GM12892 (cell line): ENCODE measurements around the gene CFDP1.
A peak's percentile ranks its signal among the peaks of the same experiment; 100 is the strongest.

Experiments used
- DNase-seq: peaks from one replicate; pipeline ENCODE4 v3.0.0; 2011; ENCODE audit not compliant: insufficient read length
- FAIRE-seq: peaks from 2 replicates; lab custom pipeline; 2011; peaks lifted over from hg19 to GRCh38; lab: Jason Lieb, UNC
- POLR2A ChIP-seq: IDR thresholded peaks from 2 replicates; pipeline ENCODE4 v1.6.1; 2011; ENCODE audit warnings: low read depth, low read length, control low read depth
- POLR2AphosphoS5 ChIP-seq: IDR thresholded peaks from 2 replicates; pipeline ENCODE4 v1.6.1; 2011; ENCODE audit warnings: low read depth, low read length, control low read depth
- TAF1 ChIP-seq: IDR thresholded peaks from 2 replicates; pipeline ENCODE4 v1.6.1; 2011; ENCODE audit warnings: low read depth, mild to moderate bottlenecking, control low read depth, low read length, borderline replicate concordance

The CFDP1 gene

DNA sequence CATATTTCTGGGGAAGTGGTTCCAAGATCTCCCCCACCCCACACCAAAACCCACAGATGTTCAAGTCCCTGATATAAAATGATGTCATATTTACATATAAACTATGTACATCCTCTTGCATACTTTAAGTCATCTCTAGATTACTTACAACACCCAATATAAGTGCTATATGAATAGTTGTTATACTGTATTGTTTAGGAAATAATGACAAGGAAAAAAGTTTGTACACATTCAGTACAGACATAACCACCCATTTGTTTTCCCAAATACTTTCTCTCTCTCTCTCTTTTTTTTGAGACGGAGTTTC is 11.5 kb downstream of the CFDP1 start:
- TF ChIP-seq TAF1 (no peak), POLR2A (no peak), POLR2AphosphoS5 (no peak)
- FAIRE-seq (no peak), DNase-seq (no peak)

DNA sequence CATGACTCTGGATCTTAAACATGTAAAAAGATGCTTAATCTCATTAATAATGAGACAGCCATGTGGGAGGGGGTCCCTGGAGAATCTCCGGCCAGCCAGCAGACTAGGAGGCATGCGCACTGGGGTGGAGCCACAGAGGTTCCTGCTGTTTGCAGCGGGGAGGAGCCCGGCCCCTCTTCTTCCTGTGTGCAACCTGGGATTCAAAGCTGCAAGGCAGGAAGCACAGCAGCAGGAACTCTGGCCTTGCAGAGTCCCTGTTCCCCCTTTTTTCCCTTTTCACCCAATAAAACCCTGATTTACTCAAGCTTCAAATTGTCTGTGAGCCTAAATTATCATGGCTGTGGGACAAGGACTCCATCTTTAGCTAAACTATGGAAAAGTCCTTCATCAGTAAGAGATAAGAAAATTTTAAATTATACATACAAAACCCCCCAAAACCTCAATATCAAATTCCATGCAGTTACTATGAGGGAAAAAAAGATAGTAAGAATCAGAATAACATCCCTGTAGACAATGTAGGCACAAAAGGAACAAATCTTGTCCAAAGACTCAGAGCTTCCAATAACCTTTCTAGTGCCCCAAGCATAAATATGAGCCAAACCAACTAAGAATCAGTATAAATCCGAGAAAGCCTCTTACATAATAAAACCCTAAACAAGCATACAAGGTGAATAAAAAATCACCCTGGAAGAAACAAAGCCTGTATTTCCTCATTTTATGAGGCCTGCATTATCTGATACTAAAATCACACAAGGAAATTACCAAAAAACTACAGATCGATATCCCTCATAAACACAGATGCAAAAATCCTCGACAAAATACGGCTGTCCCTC is 12.1 kb downstream of the CFDP1 start:
- TF ChIP-seq POLR2A (no peak), POLR2AphosphoS5 (no peak), TAF1 (no peak)
- FAIRE-seq: no peak
- no peak for DNase-seq

DNA sequence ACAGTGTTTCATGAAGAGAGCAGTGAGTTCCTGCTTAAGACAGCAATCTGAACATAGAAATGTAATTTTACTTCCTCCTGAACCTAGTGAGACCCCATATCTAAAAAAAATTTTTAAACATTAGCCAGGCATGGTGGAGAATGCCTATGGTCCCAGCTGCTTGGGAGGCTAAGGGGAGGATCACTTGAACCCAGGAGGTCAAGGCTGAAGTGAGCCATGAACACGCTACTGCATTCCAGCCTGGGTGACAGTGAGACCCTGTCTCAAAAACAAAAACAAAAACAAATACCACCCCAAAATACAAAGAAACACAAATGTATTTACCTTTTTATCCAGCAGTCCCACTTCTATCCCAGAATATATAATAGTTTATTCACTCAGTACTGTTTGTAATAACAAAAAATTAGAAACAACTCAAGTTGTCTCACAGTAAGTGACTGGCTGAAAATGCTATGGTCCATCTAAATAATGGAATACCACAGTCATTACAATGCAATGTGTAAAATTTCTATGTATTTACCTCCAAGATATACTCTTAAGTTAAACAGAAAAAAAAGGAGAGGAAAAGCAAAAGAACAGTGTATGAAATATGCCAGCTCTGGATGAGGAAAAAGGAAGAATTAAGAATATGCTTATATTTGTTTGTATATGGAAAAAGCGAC is 16.3 kb downstream of the CFDP1 start:
- no peak for TF ChIP-seq POLR2AphosphoS5
- TF ChIP-seq POLR2A: no peak
- TF ChIP-seq TAF1: no peak
- no peak for FAIRE-seq
- no peak for DNase-seq

DNA sequence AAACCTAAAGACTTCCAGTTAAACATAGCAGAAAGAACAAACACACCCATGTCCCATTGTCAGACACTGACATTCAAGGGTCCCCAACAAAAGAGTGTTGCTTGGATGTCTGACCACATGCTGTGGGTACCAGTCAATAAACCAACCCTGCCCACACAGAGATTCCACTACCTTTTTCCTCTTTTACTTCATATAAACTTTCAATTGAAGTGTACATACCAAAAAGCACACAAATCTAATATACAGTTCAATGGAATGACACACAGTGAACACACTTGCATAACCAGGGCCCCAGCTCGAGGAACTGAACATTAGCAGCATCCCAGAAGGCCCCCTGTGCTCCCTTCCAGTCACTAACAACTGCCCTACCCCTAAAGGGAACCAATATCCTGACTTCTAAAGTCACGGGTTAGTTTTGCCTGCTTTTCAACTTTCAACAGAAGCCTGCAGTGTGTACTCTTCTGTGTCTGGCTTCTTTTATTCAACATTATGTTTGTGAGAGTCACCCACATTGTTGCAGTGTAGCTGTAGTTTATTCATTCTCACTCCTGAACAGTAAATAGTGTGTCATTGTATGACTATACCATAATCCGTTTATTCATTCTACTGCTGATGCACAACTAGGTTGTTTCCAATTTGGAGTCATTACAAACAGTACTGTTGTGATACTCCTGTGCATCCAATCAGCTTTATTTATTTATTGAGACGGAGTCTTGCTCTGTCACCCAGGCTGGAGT is 18.0 kb downstream of the CFDP1 start:
- FAIRE-seq: no peak

DNA sequence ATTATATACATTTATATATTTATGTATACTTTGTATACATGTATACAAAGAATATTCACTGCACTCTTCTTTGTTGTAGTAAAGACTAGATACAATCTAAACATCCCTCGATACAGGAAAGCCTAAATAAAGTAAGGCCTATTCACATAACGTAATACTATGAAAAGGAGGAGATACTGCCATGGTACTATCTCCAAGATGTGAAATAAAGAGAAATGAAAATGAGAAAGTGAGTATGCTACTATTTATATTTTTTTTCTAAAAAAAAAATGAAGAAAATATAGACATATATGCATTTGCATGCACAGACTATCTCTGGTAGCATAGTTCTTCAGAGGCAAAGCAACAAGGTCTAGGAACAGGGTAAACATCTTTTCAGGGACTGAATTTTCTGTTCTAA is 19.4 kb downstream of the CFDP1 start:
- DNase-seq: no peak
- FAIRE-seq: no peak
- TF ChIP-seq POLR2AphosphoS5 (no peak), POLR2A (no peak), TAF1 (no peak)

More for the DNA sequence above, 18.0 kb downstream of the CFDP1 start:
- no peak for DNase-seq
- no peak for TF ChIP-seq TAF1
- TF ChIP-seq POLR2A: no peak
- TF ChIP-seq POLR2AphosphoS5: no peak

DNA sequence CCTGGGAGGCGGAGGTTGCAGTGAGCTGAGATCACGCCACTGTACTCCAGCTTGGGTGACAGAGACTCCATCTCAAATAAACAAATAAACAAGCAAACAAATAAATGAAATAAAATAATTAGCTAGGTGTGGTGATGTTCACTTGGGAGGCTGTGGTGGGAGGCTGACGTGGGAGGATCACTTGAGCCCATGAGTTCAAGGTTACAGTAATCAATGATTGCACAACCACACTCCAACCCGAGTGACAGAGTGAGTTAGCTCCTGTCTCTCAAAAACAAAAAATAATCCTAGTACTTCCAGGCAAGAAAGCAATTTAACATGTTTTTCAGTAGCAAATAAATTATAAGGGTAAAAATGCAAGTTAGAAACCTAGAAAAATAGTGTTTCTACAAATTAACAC is 26.4 kb downstream of the CFDP1 start:
- TF ChIP-seq TAF1 (no peak), POLR2AphosphoS5 (no peak), POLR2A (no peak)
- DNase-seq: no peak
- no peak for FAIRE-seq

DNA sequence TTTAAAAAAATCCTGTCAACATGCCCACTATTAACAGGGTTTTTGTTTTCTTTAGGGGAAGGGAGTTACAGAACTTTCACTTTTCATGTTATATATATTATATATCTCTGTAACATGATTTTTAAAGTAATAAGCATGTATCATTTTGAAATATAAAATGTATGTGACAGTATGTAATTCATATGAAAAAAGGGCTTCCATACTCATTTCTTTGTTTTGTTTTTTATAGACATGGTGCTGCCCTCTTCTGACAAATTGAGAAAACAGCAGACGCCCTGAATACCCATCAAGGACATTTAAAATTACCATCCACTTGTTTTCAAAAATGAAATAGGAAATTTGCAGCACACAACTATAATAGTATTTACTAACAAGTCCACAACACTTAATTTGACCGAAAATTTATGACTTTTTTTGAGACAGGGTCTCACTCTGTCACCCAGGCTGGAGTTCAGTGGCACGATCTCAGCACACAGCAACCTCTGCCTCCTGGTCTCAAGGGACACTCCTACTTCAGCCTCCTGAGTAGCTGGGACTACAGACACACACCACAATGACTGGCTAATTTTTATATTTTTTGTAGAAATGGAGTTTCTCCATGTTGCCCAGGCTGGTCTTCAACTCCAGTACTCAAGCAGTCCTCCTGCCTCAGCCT is 30.4 kb downstream of the CFDP1 start:
- peak; percentile 67 for FAIRE-seq
- DNase-seq: no peak
- TF ChIP-seq POLR2AphosphoS5 (no peak), TAF1 (no peak), POLR2A (no peak)

DNA sequence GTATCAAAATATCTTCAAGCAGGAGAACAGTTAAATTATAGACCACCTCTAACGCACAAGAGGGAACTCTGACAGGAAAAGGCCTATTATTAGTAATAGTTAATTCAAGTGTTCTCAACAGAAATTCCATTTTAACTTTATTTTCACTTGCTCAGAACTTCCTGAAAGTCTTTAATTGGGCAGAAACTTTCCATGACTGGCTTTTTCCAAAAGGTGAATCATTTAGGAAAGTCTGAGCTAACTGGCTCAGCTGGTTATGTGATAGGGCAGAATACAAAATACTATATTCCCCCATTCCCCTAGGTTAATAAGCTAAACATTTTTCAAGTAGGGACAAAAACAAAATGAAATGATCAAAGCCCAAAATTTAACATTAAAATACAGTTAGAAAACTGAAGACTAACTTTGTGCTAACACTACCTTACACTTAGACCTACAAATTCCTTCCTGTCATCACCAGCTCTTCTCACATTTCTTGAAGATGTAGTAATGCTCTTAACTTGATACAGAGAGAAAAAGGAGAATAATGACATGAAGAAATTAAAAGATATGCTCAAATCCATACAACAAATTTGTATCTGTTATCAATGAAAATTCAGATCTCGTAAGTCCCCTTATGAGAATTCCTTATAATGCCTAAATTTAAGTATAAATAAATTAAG is 31.0 kb downstream of the CFDP1 start:
- TF ChIP-seq TAF1: no peak
- no peak for TF ChIP-seq POLR2A
- no peak for TF ChIP-seq POLR2AphosphoS5
- FAIRE-seq (no peak), DNase-seq (no peak)

DNA sequence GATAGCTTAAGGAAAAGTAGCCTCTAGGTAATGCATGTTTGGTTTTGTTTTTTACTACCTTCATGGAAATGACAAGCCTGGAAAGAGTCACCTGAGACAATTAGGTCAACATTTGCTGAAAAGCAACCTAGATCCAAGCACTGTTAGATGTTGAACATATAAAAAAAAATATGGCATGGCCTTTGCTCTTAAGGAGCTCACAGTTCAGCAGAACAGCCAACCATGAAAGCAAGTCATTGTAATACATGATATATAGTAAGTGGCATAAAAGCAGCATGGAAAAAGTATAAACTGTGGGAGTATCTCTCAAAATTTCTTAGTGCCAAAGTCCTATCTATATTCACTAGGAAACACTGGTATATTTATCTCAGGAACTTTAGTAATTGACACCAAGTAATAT is 31.6 kb downstream of the CFDP1 start:
- no peak for DNase-seq
- no peak for FAIRE-seq
- TF ChIP-seq POLR2AphosphoS5 (no peak), TAF1 (no peak), POLR2A (no peak)

DNA sequence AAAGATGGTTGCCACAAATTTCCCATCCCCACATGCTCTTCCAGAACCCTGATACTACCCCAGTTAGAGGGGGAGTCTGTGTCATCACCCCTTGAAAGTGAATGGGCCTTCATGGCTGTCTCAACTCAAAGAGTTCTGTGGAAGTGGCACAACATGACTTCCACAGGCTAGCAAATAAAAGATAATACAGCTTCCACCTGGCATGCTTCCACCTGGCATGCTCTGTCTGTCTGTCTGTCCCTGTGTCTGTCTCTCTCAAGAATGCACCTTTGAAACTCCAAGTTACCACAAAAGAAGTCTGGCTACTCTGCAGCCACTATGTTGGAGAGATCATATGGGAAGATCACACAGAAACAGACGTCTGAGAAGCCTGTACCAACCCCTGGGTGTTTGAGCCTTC is 35.0 kb downstream of the CFDP1 start:
- DNase-seq: no peak
- FAIRE-seq: no peak
- TF ChIP-seq POLR2AphosphoS5 (no peak), POLR2A (no peak), TAF1 (no peak)

DNA sequence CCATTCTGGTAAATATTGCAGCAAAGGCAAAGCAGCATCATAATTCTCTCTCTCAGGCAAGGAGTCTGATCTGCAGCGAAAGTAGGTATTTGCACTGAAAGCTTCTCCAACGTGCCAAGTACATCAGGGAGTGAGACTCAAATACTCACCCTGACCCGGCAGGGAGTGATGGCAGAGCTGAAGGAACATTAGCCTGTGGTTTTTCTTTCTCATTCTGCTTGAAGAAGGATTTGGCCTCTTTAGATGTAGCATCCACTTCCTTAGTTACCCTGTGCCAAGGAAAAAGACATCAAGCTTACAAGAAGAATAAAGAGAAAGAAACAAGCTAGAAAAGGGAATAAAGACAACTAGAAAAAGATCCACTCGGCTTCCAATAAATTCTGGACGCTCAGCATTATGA is 38.4 kb downstream of the CFDP1 start:
- DNase-seq (no peak), FAIRE-seq (no peak)
- TF ChIP-seq TAF1: no peak
- TF ChIP-seq POLR2AphosphoS5: no peak
- TF ChIP-seq POLR2A: no peak
